CD4-positive, alpha-beta T cell treated with Interferon alpha-2 for 1 hour (primary cell): ENCODE data around the gene MKNK1.

Experiments used
- DNase-seq, 2 donors: peaks; one replicate each; pipeline ENCODE4 v3.0.0-alpha.2; 2020 to 2022

Gene MKNK1

DNA sequence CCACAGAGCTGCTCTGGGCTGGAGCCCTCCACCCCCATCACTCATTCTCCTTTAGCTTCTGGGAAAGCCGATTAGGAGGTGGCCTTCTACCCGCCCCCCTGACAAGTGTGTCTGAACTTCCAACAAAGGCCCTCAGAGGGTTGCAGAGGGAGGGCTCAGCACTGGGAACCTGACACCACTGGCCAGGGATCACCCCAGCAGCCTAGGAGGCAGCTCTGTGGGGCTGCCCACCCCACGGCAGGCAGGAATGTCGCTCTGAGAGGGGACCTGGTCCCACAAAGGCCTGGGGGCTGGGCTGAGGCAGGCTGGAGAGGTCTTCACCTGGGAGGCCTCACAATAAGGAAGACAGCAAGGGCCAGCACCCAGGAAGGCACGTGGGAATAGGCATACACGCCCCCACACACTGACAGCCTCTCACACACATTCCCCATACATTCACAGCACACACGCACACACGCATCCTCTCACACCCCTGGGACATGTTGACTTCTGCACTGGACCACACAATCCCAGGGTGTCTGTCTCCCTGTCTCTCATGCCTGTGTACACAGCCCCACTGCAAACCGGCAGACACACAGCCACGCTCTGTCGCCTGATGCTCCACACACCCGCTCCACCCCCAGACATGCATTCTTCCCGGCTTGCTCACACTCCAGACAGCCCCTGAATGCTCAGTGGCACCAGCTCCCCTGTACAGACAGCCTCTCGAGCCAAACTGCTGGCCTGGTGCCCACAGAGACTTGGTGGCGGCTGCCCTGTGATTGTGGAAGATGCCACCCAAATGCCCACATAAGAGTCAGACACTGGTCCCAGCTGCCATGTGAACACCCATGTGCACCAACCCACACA lies 83.8 kb downstream of the MKNK1 start:
- DNase-seq = no peak

DNA sequence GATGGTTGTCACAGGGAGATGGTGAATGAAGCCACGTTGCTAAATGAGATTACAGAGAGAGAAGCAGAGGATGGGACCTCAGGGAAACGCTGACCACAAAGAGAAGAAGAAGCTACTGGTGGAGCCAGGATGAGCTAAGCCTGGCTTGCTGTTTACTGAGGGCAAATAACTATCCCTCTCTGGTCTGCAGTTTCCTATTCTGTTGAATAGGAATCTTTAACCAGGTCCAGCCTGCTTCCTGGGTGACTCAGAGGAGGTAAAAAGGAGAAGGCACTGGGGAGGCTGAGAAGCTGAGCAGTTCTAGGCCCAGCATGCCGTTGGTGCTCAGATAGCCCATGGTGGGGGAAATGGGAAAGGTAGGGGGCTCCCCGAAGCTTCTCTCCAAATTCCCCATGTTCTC lies 84.9 kb downstream of the MKNK1 start:
- no peak for DNase-seq

DNA sequence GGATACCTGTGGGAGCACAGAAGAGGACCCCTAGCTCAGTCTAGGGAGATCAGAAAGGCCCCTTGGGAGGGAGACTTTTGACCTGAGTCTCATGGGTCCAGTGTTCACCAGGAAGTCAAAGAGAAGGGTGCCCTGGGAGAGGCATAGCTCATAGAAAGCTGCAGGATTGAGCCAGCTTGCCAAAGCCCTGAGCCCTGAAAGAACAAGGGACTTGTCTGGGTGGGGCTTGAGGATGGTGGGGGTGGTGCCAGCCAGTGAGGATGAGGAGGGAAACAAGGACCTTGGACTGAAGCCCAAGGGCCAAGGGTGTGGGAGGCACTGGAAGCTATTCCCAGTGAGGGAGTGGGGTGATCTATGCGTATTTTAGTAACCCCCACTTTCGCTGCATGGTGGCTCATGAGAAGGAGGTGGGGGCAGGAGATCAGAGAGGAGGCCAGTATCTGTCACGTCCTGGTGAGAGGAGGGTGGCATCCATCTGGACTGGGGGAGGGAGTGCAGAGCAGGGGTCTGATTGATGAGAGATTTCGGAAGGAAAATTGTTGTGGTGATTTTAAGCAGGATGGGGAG lies 86.1 kb downstream of the MKNK1 start:
- no peak for DNase-seq

DNA sequence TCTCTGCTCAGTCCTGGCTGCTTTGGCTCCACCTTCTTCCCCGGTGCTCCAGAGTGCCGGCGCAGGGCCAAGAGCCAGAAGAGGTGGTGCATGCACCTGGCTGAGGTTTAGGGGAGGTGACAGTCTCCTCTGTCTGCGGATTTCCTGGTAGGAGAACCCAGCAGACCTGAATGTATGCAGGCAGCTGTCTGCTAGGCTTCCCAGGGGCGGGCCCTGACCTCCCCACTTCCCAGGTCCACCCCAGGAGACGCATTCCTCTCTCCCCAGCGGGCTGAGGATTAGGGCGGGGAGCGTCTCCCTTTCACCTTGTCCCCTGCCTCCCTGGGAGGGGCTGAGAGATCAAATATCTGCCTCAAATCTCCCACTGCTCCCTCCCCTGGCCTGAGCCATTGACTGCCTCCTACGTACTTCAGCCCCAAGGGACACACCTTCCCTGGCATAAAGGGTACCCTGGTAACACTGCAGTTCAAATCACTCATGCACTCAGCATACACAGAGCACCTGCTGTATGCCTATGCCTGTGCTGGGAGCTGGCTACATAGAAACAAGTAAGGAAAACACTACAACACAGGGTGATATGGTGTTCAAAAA lies 87.0 kb downstream of the MKNK1 start:
- DNase-seq = no peak

DNA sequence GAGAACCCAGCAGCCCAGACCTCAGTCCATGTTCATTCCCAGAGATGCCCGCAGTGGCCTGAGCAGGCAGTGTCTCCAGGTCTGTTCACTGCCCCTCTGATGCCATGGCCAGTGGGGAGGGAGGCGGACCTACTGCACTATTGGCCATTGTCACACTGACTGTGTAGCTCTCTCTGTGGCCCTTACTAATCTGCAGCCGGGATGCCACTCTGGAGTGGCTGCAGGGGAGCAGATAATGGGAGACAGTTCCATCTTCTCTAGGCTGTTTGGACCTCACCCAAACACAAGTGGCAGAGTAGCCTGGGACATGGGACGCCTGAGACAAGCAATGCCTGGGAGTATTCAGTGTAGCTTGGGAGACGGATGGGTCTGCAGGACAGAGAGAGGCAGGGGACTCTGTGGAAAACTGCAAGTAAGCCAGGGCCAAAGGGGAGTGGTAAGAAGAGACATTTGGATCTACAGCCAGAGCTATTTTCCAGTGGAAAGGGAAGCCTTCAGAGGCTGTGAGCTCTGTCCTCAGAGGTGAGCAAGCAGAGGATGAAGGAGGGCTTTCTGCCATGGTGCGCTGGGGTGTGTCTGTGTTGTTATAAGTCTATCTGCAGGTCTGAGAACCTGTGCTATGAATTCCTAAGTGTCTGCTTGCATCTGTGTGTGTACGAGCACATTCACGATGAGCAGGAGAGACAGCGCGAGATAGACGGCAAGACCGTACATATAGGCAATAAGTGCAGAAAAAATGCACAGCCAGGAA lies 87.7 kb downstream of the MKNK1 start:
- DNase-seq = no peak

DNA sequence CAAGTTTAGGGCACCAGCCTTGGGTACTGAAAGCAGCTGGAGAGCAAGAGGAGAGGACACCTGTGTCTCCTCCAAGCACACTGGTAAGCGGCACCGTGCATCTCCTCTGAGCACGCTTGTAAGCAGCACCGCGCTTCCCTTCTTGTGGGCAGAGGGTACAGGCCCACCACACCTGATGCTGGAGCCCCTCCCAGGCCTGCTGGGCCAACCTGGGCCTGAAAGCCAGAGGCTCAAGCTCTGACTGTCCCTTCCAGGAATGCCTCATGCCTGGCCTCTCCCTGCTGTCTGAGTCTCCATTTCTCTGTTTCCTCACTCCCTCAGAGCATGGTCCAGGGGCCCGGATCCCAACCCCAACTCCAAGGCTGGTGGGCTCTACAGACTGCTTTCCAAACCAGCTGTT lies 88.5 kb downstream of the MKNK1 start:
- DNase-seq = no peak

DNA sequence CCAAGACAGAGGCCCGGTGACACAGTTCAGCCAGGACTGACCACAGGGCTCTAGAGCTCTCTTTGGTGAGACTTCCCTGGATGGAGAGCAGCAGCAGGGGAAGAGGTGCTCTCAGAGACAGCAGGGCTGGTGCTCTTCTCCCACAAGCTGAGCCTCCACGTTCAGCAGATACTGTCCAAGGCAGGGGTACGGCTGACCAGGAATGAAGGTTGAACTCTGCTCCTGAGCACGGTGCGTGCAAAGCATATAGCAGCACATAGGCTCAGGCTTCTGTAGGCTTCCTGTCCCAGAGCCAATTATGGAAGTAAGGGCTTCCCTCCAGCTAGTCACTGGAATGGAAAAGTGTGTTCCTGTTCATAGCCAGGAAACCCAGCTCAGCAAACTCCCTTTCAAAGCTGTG lies 90.5 kb downstream of the MKNK1 start:
- no peak for DNase-seq

DNA sequence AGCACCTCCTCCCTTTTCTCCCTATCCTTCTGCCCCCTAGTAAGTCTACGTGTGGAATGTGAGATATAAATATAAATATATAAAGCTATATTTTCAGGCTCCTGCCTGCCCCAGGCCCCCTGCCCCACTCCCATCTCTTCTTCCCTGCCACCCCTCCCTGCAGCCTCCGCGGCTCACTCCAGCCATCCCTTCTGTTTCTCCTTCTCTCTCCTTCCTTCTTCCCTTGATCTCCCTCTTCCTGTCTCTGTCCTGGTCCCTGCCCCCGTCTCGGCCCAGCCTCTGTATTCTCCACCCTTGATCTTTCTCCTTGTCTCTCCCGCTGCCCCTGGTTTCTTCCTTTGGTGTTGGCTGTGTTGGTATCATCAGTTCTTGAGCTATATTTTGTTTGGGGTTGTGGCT lies 91.3 kb downstream of the MKNK1 start:
- no peak for DNase-seq

DNA sequence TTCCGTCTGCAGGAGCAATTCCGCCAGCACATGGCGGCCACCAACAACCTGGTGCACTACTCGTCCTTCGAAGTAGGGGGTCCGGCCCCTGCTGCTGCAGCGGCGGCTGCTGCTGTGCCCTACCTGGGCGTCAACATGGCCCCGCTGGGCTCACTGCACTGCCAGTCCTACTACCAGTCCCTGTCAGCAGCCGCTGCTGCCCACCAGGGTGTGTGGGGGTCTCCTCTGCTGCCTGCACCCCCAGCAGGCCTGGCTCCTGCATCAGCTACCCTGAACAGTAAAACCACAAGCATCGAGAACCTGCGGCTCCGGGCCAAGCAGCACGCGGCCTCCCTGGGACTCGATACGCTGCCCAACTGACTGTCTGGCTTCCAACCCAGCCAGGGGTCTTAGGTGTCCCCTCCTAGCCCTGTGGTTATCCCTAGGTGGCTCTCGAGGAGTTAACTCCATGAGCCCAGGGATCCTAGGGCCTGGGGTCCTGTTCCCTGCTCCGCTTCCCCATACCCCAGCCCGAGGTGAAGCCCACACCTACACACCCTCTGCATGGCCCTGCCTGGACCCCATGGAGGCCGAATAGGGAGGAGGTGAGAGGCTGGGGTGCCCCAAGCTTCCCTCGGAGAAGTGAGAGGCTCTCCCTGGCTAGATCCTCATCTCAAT lies 91.8 kb downstream of the MKNK1 start:
- no peak for DNase-seq

DNA sequence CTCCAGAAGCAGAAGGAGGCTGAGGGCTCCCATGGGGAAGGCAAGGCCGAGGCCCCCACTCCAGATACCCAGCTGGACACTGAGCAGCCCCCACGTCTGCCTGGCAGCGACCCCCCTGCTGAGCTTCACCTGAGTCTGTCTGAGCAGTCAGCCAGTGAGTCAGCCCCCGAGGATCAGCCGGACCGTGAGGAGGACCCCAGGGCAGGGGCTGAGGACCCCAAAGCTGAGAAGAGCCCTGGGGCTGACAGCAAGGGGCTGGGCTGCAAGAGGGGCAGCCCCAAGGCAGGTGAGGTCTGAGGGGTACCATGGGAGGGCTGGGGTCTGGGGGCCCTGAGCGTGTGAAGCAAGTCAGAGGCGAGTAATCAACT lies 93.1 kb downstream of the MKNK1 start:
- no peak for DNase-seq

DNA sequence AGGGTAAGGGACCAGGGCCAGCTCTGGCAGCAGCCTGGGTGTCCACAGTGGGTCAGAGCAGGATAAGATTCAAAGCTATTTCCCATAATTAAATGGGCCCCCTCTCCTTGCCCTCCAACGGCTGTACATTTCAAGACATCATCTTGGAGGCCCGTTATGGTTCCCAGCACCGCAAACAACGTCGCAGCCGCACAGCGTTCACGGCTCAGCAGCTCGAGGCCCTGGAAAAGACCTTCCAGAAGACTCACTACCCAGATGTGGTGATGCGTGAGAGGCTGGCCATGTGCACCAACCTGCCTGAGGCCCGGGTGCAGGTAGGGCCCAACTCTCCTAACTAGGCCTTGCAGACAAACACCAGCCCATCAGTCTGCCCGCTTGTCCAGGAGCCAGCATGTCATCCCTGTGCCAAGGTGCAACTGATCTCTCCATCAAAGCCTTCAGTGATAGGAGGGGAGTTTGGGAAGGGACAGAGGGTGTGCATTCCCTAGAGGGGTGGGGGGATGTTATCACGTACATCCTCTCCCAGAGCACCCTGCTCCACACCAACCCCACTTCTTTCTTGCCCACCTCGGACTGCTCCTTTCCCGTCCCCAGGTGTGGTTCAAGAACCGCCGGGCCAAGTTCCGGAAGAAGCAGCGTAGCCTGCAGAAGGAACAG lies 93.6 kb downstream of the MKNK1 start:
- no peak for DNase-seq

DNA sequence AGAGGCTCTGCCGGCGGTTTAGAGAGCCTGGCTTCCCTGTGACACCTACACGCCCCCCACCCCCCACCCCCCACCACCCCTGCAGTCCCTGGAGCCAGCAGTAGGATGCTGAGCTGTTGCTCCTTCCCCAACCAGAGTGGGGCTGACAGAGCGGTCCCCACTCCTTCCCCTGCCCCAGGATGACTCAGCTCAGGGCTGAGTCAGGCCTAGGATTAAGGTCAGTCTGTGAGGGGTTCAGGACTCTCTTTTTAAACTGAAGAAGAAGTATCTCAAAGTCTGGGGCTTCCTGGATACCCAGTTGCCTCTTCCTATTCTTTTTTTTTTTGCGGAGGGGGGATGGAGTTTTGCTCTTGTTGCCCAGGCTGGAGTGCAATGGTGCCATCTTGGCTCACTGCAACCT lies 95.3 kb downstream of the MKNK1 start:
- DNase-seq = no peak
